Stimulated activated CD4-positive, alpha-beta T cell treated with anti-CD3 and anti-CD28 coated beads, Interleukin-12 subunit alpha, Interleukin-12 subunit beta, amount 100 ng/mL, for 4 hours (primary cell): ENCODE data around the gene ESPN.

Experiments
- DNase-seq: peaks from one replicate; pipeline ENCODE4 v3.0.0-alpha.2; 2020

Gene ESPN

DNA sequence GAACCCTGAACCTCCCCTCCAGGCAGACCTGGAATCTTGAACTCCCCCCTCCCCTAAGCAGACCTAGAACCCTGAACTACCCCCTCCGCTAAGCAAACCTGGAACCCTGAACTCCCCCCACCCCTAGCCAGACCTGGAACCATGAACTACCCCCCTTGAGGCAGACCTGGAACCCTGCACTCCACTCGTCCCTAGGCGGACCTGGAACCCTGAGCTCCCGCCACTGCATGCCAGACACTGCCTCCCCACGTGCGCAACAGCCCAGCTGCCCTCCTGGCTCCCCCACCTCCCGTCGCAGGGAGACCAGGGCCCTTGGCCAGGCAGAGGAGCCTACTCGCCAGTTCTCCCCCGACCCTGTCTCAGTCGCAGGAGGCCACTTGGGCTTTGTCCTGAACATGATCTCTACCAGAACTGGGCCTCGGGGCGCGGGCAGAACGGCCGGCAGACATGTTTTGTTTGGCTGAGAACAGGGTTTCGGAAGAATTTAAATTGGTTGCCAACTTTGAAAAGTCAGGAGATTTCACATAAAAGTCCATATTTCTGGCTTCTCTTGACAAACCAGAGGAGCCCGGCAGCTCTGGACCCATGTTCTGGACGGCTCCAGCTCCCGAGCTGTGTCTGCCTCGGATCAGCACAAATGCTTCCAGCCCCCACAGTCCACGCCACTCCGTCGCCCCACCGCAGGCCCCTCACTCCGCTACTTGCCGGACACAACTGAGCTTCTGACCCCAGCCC is 76.1 kb downstream of the ESPN start:
- no peak for DNase-seq

DNA sequence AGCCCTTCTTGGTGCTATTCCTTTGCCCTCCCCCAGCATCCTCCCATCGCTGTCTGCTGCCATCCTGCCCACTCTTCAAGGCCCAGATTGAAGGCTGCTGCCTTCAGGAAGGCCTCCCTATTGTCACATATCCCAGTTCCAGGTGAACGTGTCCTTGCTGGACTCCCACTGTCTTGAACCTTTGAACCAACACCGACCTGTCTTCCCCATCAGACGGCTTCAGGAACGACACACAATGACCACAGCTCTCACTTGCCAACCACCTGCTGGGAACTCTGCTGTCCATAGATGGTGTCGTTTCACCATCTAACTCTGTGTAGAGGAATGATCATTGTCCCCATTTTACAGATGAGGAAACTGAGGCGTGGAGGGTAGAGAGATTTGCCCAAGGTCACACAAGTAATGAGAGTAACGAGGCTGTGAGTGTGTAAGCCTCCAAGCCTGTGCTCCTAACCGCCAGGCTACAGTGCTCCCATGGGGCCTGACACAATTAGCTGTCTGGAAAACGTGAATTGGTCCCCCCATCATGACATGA is 76.8 kb downstream of the ESPN start:
- DNase-seq, result no peak

DNA sequence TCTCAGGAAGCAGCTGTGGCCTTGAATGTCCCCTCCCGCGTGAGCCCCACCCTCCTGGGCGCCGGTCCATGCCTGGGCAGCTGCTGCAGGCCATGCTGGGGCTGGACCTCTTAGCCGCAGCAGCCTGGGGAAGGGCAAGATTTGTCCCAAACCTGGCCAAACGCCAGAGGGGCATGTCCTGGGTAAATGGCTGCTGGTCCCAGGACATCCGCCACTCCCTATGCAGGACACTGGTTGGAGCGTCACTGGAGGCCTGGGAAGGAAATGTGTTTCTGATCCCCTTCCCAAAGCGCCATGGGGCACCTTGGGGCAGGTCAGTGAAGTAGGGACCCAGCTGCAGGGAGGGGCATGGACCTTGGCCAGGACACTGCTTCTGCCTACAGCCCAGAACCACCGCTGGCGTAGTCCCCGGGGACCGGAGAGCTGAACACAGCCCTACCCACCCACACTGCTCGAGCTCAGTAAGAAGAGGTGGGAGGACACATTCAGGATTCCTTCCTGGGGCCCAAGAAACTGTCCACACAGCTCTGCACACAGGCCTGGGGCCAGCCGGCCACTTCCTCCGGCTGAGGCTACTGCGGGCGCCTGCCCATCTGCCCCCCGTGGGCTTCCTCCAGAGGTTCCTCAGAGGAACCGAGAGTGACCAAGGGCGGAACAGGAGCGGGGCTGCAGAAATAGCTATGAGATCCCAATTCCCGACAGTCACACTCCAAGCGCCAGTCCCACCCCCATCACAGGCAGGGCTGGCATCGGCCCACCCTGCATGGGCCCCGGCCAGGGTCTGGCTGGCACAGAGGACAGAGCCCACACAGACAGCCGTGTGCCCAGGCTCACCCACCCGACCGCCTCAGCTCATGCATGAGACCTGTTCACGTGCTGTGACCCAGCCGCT is 77.7 kb downstream of the ESPN start:
- no peak for DNase-seq

DNA sequence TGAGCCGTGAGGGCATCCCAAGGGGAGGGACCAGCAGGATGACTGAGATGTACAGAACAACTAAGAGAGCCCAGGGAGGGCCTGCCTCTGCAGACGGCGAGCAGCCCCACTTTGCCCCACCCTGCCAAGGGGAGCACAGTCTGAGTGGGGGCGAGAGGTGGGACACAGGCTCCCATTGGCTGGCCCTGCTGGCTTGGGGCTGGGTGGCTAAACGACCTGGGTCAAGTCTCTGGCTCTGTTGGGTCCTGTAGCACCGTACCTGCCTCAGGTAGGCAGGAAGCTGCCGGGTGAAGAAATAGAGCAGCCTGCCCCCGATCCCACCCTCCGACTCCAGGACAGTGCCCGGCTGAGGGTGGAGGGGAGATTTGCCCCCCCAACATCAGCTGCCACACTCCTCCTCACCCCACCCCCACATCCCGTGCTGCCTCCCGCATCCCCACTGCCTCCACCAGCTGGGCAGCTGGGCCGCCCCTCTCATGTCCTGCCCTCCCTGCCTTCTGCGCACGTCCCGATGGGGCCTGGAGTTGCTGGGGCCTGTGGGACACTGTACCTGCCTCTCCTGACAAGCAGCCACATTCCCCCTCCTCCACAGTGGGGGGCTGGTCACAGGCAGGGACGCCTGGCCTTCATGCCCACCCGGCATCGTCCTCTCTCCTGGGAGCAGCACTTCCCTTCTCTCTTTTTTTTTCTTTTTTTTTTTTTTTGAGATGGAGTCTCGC is 79.5 kb downstream of the ESPN start:
- DNase-seq, result no peak

DNA sequence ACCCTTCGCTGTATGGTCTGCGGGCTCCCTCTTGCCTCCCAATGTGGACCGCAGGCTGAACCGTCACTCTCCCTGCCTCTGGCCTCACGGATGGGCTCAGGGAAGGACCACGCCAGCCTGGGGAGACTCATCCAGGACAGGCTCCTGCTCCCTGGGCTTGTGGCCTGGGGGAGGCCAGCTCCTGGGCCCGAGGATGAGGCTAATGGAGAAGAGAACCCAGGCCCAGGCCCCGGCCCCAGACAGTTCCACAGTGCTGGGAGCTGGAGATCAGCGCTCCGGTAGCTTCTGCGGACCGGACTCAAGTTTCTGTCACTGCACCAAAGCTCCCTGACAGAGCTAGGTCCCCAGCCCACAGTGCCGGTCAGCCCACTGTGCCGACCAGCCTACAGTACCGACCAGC is 80.3 kb downstream of the ESPN start:
- DNase-seq, result no peak

DNA sequence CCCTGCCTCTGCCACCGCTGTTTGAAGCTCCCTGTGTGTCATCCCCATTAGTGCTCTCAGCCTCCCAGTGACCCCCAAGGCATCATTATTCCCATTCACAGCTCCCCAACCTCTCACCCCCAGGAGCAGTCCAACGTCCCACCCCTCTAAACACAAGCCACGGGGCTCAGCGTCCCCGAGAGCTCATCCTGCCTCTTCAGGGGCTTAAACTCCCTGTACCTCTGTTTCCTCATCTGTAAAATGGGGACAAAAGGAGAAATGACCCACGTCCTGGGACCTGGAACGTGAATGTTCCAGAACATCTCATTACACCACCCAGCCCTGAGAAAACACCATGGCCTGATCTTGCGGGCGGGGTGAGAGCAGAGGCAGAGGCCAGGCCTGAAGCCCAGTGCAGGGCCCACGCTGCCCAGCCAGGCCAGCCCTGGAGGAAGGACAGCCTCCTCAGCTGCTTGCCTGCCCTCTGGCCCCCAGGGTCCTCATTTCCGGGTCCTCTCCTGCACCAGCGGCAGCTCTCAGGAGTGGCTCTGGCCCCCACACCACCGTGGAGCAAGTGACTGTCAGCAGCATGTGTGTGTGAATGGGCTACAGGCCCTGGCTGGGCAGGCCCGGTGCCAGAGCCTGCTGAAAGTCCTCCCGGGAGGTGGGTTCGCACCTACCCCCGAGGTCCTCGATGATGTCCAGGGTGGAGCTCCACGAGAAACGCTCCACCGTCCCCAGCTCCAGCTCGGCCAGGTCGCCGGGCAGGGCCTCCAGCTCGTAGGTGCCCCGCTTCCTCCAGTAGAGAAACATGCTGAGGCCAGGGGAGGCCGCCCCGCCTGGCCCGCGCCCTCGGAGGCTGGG is 81.0 kb downstream of the ESPN start:
- no peak for DNase-seq

DNA sequence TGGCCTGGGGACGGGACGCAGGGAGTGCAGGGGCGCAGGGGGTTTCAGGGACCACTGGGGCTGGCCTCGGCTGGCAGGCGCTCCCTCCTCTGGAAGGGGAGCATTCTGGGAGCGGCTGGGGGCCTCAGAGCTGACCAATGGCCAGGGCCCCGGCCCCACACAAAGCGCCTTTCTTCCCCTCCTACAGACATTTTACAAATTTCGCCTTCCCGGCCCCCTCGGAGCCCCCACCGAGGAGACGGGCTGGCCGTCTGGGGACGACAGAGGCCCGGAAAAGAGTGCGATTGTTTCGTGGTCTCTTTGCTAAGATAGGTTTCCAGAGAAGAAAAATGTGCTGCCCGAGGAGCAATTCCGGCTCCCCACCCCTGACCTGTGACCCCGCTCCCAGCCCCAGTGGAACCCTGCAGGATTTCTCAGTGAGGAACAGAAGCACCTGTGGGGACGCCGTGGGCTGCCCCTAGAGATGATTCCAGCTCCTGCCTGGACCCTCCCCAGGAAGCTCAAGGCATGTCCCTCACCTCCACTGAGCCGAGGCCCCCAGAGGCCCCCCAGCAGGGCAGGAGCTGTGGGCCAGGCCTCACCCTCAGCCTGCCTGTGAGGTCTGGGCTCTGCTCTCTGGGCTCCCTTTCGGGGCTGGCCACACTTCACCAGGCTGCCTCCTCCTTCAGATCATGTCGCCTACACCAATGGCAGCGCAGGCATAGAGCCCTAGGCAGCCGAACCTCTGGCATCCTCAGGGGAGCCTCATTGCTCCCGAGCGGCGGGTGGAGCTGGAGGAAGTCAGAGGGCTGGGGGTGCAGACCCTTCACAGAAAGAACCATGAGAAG is 81.8 kb downstream of the ESPN start:
- no peak for DNase-seq

DNA sequence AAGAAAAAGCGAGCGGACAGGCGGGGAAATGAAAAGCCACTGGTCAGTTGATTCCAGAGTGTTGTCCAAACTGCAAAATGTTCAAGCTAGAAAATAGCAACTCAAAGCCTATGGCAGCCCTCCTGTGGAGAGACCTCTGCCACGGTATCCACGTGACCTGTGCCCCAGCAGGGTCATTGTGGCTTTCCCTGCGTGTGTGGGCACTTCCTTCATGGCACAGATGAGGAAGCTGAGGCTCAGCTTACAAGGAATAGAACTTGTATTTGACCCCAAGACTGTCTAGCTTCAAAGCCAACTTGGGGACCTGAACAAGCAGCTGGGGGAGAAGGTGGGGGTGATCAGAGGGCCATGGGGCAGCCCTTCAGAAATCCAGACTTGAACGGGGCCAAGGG is 82.5 kb downstream of the ESPN start:
- no peak for DNase-seq

DNA sequence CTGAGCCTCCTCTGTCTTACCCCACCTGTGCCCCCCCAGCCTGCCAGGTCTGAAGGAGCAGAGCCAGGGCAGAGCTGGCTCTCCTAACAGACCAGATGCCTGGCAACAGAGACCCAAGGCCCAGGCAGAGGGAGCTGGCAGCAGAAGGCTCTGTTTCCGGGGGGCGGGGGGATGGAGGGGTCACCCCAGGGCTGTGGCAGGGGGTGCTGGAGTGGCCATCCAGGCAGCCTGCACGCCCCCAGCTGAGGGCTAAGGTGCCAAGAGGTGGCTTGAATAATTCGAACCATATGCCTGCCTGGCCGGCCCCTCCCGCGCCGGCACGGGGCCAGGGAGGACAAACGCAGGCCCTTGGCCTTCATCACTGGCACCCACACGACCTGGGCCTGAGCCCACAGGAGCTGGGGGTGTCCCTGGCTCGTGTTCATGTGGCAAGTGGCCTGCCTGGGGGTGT is 82.9 kb downstream of the ESPN start:
- no peak for DNase-seq

DNA sequence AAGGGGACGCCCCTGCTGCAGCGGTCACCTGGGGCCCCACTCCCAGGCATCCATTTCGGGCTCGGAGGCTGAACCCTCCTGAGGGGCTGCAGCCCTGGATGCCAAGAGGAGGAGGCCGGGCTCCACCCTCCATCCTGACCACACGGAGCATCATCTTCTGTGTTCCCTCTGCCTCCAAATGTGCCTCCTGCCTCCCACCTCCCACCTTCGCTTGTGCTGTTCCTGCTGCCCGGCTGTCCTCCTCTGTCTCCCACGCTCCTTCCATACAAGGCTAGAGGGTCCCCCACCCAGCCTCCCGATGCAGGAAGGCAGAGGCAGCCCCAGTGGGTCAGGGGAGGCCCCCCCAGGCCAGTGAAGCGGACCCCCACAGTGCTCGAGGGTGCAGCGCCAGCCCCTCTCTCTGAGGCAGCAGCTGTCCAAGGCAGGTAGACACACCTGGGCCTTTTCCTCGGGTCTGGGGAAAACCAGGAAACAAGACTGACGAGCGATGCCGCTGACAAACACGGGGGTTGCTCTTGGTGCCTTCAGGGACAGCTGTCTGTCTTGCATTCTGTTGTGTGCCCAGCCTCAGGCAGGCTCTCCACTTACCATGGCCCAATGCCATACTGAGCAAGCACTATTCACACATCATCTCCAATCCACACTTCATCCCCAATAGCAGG is 83.7 kb downstream of the ESPN start:
- DNase-seq, result no peak

DNA sequence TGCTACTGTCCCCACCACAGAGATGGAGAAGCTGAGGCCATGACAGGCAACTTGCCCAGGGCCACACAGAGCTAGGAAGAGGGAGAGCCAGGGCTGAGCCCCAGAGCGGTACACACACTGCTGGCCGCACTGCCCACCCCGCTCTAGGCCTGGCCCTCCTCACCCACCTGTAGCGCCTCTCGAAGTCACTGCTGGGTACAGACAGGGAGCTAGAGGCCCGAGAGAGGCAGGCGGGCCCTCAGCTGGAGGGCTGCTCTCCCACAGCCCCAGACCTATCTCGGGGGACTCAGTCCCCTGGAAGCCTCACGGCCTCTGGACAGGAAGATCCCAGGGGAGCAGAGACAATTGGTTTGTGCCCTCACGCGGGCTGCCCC is 84.2 kb downstream of the ESPN start:
- no peak for DNase-seq

DNA sequence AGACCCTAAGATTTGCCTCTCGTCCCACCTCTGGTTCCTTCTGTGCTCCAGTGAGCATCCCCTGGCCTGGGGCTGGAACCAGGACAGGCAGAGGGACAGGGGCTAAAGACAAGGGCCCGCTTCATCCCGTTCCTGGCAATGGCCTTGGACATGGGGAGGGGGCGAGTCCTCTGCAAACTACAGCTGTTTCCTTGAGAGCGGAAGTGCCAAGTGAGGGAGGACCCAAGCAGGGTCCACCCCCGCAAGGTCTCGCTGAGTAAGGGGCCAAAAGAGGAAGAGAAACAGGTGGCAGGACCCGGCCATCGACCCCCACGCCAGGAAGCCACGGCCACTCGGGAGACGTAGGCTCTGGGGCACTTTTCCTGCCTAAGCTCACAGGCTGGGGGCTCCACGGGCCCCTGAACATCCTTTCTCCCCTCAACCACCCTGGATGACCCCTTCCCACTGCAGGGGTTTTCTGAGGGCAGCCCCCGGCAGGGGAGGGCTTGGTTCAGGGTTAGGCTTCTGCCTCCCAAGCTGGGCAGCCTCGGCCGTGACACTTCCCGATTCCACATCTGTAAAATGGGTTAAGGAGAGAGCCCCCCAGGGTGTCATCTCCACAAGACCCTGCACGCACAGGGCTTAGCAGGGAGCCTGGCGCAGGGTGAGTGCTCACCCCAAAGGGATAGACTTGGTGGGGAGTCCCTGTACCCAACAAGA is 84.8 kb downstream of the ESPN start:
- no peak for DNase-seq

DNA sequence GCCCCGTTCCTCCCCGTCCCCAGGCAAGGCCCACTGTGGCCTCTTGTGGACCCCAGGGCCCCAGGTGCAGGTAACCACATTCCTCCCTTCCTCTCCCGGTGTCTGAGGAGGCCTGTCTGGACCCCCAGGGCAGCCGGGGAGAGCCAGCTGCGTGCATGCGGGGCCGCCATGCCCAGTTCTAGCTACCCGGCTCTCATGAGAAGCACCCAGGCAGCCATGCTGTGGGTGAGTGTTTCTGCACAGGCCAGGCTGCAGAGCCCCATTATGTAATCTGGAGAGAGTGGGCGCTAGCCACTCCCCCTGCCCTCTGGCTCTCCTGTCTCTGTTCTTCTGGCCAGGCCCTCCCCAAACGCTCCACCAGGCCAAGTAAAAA is 85.3 kb downstream of the ESPN start:
- DNase-seq, result no peak

DNA sequence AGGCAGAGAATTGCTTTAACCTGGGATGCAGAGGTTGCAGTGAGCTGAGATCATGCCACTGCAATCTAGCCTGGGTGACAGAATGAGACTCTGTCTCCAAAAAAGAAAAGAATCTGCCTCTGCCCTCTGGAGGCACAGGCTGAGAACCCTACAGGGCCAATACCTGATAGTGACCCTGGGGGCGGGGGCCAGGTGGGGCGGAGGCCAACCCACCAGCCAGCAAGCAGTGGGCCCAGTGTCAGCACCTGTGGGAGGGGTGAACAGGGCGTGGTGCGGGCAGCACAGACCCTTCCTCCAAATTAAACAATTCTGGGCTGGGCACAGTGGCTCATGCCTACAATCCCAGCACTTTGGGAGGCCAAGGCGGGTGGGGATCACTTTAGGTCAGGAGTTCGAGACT is 85.9 kb downstream of the ESPN start:
- DNase-seq, result no peak
